GM10847 (cell line): Measurements from ENCODE around the gene GSTCD.

Source experiments
- POLR2A ChIP-seq: IDR thresholded peaks from 2 replicates; pipeline ENCODE4 v1.6.1; 2011; ENCODE audit not compliant: insufficient read length; ENCODE audit errors: extremely low read depth

GSTCD gene

GRCh38 chr4:105780176-105780575 lies 71.6 kb downstream of the GSTCD start:
- no peak for TF ChIP-seq POLR2A

GRCh38 chr4:105784761-105785160 lies 76.2 kb downstream of the GSTCD start:
- no peak for TF ChIP-seq POLR2A

DNA sequence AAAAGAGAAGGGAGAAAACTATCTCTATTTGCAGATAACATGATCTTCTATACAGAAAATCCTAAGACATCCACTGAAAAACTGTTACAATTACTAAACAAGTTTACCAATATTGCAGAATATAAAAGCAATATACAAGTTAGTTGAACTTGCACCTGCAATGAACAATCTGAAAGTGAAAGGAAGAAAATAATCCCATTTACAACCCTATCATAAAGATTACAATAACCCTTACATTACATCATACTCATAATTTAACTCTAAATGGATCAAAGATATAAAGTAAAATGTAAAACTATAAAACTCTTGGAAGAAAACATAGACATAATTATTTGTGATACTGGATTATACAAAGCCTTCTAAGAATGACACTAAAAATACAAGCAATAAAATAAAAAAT lies 77.2 kb downstream of the GSTCD start:
- no peak for TF ChIP-seq POLR2A

- no peak for TF ChIP-seq POLR2A
These were observed 78.2 kb downstream of the GSTCD start for GRCh38 chr4:105786748-105787147.

GRCh38 chr4:105797225-105797624 lies 88.6 kb downstream of the GSTCD start:
- no peak for TF ChIP-seq POLR2A

- TF ChIP-seq POLR2A = no peak
These were observed 97.0 kb downstream of the GSTCD start for GRCh38 chr4:105805501-105806120.

DNA sequence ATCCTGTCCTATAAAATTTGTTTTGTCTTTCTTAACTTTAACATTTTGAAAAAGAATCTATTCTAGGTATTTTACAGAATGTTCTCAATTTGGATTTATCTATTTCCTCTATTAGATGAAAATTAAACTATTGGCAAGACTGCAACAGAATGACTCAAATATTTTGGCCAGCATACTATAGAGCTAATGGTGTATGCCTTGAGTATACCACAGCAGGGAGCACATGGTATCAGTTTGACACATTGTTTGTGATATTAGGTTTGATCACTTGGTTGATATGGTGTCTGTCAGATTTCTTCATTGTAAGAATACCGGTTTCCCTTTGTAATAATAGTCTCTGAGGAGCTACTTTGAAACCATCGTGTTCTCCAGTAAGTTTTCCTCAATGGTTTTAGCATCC lies 98.9 kb downstream of the GSTCD start:
- TF ChIP-seq POLR2A = no peak

DNA sequence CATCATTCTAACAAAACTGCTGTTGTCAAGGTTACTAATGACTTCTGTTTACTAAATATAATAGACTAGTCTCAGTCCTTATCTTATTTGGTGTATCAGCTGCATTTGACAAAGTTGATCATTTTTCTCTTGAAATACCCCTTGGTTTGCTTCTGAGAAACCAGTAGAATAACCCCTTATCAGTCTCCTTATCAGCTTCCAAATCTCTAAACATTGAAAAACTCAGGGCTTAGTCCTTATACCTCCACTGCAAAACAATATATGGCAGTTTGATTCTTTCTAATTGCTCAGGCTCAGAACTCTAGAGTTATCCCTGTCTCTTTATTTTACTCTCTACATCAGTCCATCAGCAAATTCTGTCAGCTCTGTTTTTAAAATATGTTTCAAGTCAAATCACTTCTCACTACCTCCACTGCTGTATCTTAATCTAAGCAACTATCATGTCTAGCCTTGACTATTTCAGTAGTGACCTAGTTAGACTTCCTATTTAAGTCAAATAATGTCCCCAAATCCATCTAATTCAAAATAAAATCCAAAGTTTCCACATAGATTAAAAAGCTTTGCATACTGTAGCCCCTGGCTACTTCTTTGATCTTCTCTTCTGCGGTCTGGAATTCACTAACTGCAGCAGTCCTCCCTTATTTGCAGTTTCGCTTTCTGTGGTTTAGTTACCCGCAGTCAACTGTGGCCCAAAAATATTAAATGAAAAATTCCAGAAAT lies 99.6 kb downstream of the GSTCD start:
- TF ChIP-seq POLR2A = no peak

DNA sequence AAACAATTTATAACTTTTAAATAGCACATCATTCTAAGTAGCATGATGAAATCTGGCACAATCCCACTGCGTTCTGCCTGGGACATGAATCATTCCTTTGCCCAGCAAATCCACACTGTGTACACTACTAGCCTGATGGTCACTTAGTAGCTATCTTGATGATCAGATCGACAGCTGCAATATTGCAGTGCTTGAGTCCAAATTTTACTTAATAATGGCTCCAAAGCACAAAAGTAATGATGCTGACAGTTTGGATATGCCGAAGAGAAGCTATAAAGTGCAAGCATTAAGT lies 100.1 kb downstream of the GSTCD start:
- no peak for TF ChIP-seq POLR2A

DNA sequence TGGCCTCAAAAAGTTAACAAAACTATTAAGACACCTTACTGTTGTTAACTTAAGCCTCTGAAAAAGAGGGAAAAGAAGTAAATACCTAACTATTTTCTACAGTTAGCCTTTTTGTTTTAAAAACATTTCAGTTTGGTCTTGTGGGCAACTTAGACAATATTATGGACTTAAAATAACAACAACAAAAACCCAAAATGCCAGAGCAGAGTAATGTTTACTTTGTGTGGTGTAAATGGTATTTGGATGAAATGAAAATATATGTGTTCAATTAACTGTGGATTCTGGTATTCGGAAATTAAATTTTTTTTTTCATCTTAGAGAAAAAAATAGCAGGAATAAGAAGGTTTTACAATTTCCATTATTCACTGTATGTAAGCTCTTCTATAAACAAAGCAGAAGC lies 107.1 kb downstream of the GSTCD start:
- TF ChIP-seq POLR2A = no peak

DNA sequence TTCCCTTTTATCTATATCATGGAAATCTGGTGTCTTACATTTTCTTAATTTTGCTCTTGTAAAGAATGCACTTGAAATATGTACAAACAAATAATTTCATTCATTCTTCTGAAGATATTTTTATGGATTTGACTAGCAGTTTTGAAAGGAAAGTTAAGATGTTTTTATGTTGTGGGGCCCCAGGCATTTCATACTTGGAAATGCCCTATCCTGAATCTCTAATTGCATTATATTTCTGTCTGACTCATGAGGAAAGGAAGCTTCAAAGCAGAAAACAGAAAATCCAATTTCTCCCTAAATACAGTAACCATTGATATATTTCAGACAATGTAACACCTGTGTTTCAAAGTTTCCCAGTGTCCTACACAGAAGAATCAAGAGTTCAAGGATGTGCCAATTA lies 113.5 kb downstream of the GSTCD start:
- TF ChIP-seq POLR2A = no peak

DNA sequence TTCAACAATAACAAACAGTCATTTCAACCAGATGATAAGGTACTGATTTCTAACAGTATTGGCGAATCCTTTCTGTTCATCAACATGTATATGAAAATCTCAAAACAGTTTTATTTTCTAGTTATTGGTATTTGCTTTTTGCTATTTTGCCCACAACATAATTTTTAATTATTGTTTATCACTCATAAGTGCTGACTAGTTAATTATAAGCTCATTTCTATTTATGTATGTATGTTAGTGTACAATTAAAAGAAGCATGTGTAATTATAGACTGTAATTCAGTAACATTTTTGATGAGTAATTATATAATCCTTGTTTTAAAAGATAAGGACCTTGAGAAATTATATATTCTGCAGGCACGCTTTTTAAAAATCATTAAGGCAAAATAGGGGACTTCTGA lies 119.5 kb downstream of the GSTCD start:
- TF ChIP-seq POLR2A = no peak

DNA sequence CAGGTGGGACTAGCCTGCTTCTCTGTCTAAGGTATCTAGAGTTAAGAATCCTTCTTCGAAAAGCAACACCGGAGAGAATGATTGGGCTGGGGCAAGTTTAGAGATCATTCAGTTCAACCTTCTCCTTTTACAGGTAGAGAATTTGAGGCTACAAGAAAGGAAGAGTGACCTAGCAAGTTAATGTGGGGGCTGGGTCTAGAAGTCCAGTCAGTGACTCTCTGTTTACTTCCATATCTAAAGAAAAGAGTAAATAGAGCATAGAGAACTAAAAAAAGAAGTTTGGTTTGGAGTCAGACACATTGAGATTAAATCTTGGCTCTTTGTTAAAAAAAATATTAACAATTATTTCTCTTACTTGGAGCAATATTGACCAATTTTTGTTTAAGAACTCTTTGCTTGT lies 122.6 kb downstream of the GSTCD start:
- TF ChIP-seq POLR2A = no peak

DNA sequence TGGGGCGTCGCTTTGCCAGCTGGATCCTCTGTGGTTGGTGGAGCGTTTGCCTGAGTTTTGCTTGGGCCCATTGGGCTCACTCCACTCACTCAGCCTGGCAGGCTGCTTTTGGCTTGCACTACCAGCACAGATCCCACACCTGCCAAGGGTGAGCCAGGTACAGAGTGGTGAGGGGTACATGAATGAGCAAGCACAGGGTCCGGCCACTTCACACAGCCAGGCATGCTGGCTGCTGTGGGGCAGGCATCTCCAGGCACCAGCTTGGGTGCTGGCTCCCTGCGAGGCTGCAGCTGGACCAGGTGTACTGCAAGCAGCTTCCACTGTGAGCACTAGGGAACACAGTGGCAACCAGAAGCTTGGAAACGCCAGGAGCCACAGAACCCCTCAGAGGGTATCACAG lies 126.6 kb downstream of the GSTCD start:
- no peak for TF ChIP-seq POLR2A

DNA sequence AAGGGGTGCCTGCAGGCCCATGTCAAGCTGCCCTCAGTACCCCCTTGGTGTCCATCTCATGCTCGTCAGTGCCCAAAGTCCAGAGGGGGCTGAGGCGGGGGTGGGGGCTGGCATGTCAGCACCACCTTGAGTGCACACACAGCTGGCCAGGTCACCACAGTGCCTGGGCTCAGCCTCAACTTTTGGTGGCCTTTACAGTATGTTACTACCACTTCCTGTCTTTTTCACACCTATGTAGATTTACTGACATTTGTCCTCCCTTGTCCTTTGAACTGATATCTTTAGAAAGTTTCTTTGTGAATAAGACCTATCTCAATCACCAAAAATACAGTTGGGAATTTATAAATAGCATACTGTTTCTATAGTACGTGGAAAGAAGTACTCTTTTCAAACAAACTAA lies 128.0 kb downstream of the GSTCD start:
- no peak for TF ChIP-seq POLR2A

GRCh38 chr4:105837037-105837436 lies 128.5 kb downstream of the GSTCD start:
- TF ChIP-seq POLR2A = no peak

DNA sequence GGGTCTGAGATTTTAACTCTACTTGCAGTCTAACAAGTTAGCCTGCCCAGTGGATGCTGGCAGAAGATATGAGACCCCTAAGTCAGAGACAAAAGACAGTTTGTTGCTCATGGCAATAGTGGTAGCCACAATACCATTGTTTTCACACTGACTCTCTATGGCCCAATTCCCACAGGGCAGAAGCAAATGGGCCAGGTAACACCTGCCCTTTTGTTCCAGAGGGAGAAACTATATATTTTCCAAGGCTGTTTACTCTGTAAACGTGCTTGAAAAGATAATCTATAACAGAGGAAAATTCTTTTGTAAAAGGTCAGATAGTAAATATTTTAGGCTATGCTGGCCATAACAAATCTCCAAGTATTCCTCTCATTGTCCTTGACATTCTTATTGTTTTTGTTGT lies 129.5 kb downstream of the GSTCD start:
- TF ChIP-seq POLR2A = no peak
